Vagina (tissue), 2 donors: ENCODE data around the gene KIF1B. TPM values are rescaled to one million over a fixed set of nuclear protein-coding genes. Genes with fewer than 3 reads are reported as not detected.

Source experiments
- DNase-seq, 2 donors: peaks; one replicate each; pipeline ENCODE4 v3.0.0-alpha.2; 2017; ENCODE audit errors: extremely low spot score in 2 of 2
- H3K27ac ChIP-seq: fragments of 200-600 bp; sonication (generic); one replicate; pipeline ENCODE4 v1.5.1; 2019
- H3K27me3 ChIP-seq: fragments of 200-600 bp; sonication (generic); one replicate; pipeline ENCODE4 v1.5.1; 2019
- H3K36me3 ChIP-seq, 2 donors: fragments of 200-600 bp; sonication (generic); one replicate each; pipeline ENCODE4 v1.5.1; 2017 to 2019
- H3K4me1 ChIP-seq: fragments of 200-600 bp; sonication (generic); one replicate; pipeline ENCODE4 v1.5.1; 2019
- H3K4me3 ChIP-seq, 2 donors: fragments of 200-600 bp; sonication (generic); 1 replicate in 1 of 2; 2 replicates in 1 of 2; pipeline ENCODE4 v1.5.1; 2016 to 2019
- H3K9me3 ChIP-seq: fragments of 200-600 bp; sonication (generic); one replicate; pipeline ENCODE4 v1.5.1; 2019
- CTCF ChIP-seq, 3 experiments: fragments of 450-650 bp in 2 of 3; fragments of 200-600 bp in 1 of 3; sonication (generic) in 1 of 3; IDR thresholded peaks; one replicate each; pipeline ENCODE4 v1.5.1; 2017 to 2019; ENCODE audit warnings: antibody characterized with exemption in 3 of 3, mild to moderate bottlenecking in 2 of 3, moderate library complexity in 2 of 3
- POLR2A ChIP-seq, 2 donors: fragments of 450-650 bp; IDR thresholded peaks; one replicate each; pipeline ENCODE4 v1.6.1; 2017; ENCODE audit warnings: antibody characterized with exemption in 2 of 2, mild to moderate bottlenecking in 2 of 2, moderate library complexity in 2 of 2
- POLR2AphosphoS5 ChIP-seq, 2 donors: sonication (generic); formaldehyde crosslinking; IDR thresholded peaks; one replicate each; pipeline ENCODE4 v1.9.0; 2017; ENCODE audit warnings: antibody characterized with exemption in 2 of 2, mild to moderate bottlenecking in 2 of 2, low read depth in 1 of 2; ENCODE audit not compliant: insufficient read depth in 1 of 2
- intact Hi-C: fragments of 100-400 bp; cut with DNase I; formaldehyde crosslinking; loops from one replicate; pipeline ENCODE4 v1.15.1; 2023
- total RNA-seq: library from RNA; depleted of rRNA; stranded (reverse); fragments of >200 nt; gene quantifications from one replicate; pipeline ENCODE4 v1.2.3, GENCODE V29; 2016

The KIF1B gene
- total RNA-seq, 1 donor from 2014 or later = 45.4 TPM

GRCh38 chr1:10186331-10187025 is 23.9 kb upstream of the KIF1B start:
- Histone ChIP-seq H3K4me3 (no peak overlapping the region), H3K36me3 (peaks cover 0 to 2% of the 10 kb centered on the region in 2 donors), H3K9me3 (no peaks in the 10 kb centered on the region), H3K4me1 (no peaks in the 10 kb centered on the region), H3K27me3 (no peaks in the 10 kb centered on the region), H3K27ac (no peak overlapping the region)
- DNase-seq = no peak
- TF ChIP-seq POLR2A (IDR thresholded peaks at IDR 0.05) (no peak), CTCF (IDR thresholded peaks at IDR 0.05) (no peak), POLR2AphosphoS5 (IDR thresholded peaks at IDR 0.05; ENCODE audit: insufficient read depth in 1 of 2, low read depth in 1 of 2) (no peak)
- intact Hi-C loops = no loop called here

GRCh38 chr1:10187026-10187334 is 23.4 kb upstream of the KIF1B start:
- intact Hi-C loops = no loop called here
- no peaks in the 10 kb centered on the region for H3K36me3 ChIP-seq
- no peaks in the 10 kb centered on the region for H3K9me3 ChIP-seq
- H3K4me3 ChIP-seq = no peak overlapping the region
- no peak for DNase-seq
- no peak overlapping the region for H3K27ac ChIP-seq
- no peaks in the 10 kb centered on the region for H3K4me1 ChIP-seq
- no peaks in the 10 kb centered on the region for H3K27me3 ChIP-seq
- TF ChIP-seq POLR2A (IDR thresholded peaks at IDR 0.05) = no peak

- no peak for TF ChIP-seq POLR2AphosphoS5 (IDR thresholded peaks at IDR 0.05; ENCODE audit: insufficient read depth in 1 of 2, low read depth in 1 of 2)
- TF ChIP-seq POLR2A (IDR thresholded peaks at IDR 0.05) = no peak
- no peak for TF ChIP-seq CTCF (IDR thresholded peaks at IDR 0.05)
- H3K9me3 ChIP-seq = no peaks in the 10 kb centered on the region
- intact Hi-C loops = no loop called here
- H3K36me3 ChIP-seq = no peaks in the 10 kb centered on the region
- no peaks in the 10 kb centered on the region for H3K4me1 ChIP-seq
- H3K27me3 ChIP-seq = no peaks in the 10 kb centered on the region
- no peak for DNase-seq
- no peak overlapping the region for H3K27ac ChIP-seq
- H3K4me3 ChIP-seq = no peak overlapping the region
These were observed 22.2 kb upstream of the KIF1B start for GRCh38 chr1:10188133-10188650.

DNA sequence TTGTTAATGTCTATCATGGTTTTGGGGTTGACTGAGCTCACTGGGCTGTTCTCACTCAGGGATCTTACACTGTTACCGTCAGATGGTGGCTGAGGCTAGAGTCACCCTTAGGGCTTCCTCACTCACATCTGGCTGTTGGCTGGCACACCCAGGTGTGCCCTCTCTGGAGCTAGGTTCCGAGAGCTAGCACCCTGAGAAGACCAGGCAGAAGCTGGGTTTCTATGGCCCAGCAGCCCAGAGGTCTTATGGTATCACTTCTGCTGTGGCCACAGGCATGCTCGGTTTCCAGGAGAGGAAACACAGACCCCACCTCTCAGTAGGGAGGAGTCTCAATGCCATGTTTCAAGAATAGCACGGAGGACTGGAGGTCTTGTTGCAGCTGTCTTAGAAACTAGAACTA is 20.7 kb upstream of the KIF1B start:
- no peak overlapping the region for H3K4me3 ChIP-seq
- H3K27ac ChIP-seq = no peak overlapping the region
- no peaks in the 10 kb centered on the region for H3K36me3 ChIP-seq
- H3K27me3 ChIP-seq = no peaks in the 10 kb centered on the region
- no peaks in the 10 kb centered on the region for H3K9me3 ChIP-seq
- no peak for DNase-seq
- TF ChIP-seq POLR2A (IDR thresholded peaks at IDR 0.05) (no peak), CTCF (IDR thresholded peaks at IDR 0.05) (no peak), POLR2AphosphoS5 (IDR thresholded peaks at IDR 0.05; ENCODE audit: insufficient read depth in 1 of 2, low read depth in 1 of 2) (no peak)
- intact Hi-C loops = no loop called here
- no peaks in the 10 kb centered on the region for H3K4me1 ChIP-seq

DNA sequence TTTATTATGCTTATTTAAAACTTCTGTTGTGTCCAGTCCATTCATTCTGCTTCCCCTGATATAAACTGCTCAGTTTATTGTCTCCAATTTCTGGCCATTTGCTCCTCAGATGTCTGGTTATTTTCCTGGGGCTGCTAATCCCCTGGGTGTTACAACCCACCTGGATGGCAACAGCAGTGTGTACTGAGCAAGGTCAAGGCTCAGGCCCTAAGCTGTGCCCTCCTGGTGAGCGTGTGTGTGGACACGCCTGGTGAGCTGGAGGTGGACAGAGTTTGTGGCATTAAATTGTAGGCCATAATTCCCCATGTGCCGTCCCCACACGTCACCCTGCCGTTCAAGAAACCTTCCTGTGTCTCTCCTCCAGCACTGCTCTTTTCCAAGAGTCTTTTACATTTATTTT is 18.1 kb upstream of the KIF1B start:
- no peak for TF ChIP-seq POLR2AphosphoS5 (IDR thresholded peaks at IDR 0.05; ENCODE audit: insufficient read depth in 1 of 2, low read depth in 1 of 2)
- no peak for TF ChIP-seq CTCF (IDR thresholded peaks at IDR 0.05)
- TF ChIP-seq POLR2A (IDR thresholded peaks at IDR 0.05) = no peak
- H3K27ac ChIP-seq = no peak overlapping the region
- H3K9me3 ChIP-seq = no peaks in the 10 kb centered on the region
- intact Hi-C loops = no loop called here
- no peak overlapping the region for H3K4me3 ChIP-seq
- H3K36me3 ChIP-seq = no peaks in the 10 kb centered on the region
- H3K27me3 ChIP-seq = no peaks in the 10 kb centered on the region
- DNase-seq = no peak
- H3K4me1 ChIP-seq = peaks cover 4% of the 10 kb centered on the region
